Lung (tissue), 12 donors: ENCODE measurements around the gene PLEKHG4B. TPM values are rescaled to one million over a fixed set of nuclear protein-coding genes. Genes with fewer than 3 reads are reported as not detected.

Source experiments
- ATAC-seq: fragments of 200-7000 bp; cut with Tn5 transposase; one replicate; pipeline ENCODE4 v1.9.1; 2020; ENCODE audit warnings: moderate number of reproducible peaks; ENCODE audit not compliant: insufficient read depth, low FRiP score
- DNase-seq, 3 donors: peaks; one replicate each; pipeline ENCODE4 v3.0.0-alpha.2; 2013 to 2017
- H3K27ac ChIP-seq, 2 donors: one replicate each; pipeline ENCODE4 v1.5.1; 2013; ENCODE audit warnings: mild to moderate bottlenecking in 2 of 2, moderate library complexity in 2 of 2, control low read depth in 1 of 2, inconsistent platforms in 1 of 2, low read depth in 1 of 2, low read length in 1 of 2
- H3K27me3 ChIP-seq, 3 donors: one replicate each; pipeline ENCODE4 v1.5.1; 2013; ENCODE audit warnings: low read length in 2 of 3; ENCODE audit not compliant: control insufficient read depth in 3 of 3, insufficient read depth in 3 of 3
- H3K36me3 ChIP-seq, 4 donors: one replicate each; pipeline ENCODE4 v1.5.1; 2013; ENCODE audit warnings: low read length in 4 of 4, mild to moderate bottlenecking in 1 of 4, moderate library complexity in 1 of 4; ENCODE audit not compliant: control insufficient read depth in 4 of 4, insufficient read depth in 4 of 4
- H3K4me1 ChIP-seq, 5 donors: one replicate each; pipeline ENCODE4 v1.5.1; 2013; ENCODE audit warnings: low read length in 5 of 5, mild to moderate bottlenecking in 2 of 5, moderate library complexity in 1 of 5; ENCODE audit not compliant: control insufficient read depth in 5 of 5, insufficient read depth in 5 of 5
- H3K4me3 ChIP-seq: one replicate; pipeline ENCODE4 v1.5.1; 2013; ENCODE audit warnings: mild to moderate bottlenecking, control low read depth, moderate library complexity
- H3K9ac ChIP-seq, 2 donors: one replicate each; pipeline ENCODE4 v1.5.1; 2013; ENCODE audit warnings: low read length in 2 of 2, control low read depth in 1 of 2; ENCODE audit not compliant: insufficient read depth in 1 of 2
- H3K9me3 ChIP-seq, 4 donors: one replicate each; pipeline ENCODE4 v1.5.1; 2013; ENCODE audit warnings: low read length in 3 of 4, mild to moderate bottlenecking in 1 of 4, moderate library complexity in 1 of 4; ENCODE audit not compliant: control insufficient read depth in 4 of 4, insufficient read depth in 3 of 4
- CTCF ChIP-seq: IDR thresholded peaks from 2 replicates; pipeline ENCODE4 v1.5.1; 2012; ENCODE audit warnings: mild to moderate bottlenecking; ENCODE audit errors: control extremely low read depth, extremely low read depth
- WGBS, 2 donors: extraction: QIAGEN DNeasy Blood & Tissue Kit; methylation state at CpG; one replicate each; pipeline ENCODE4 v1.1.7; 2013; 5-methylcytosine and 5-hydroxymethylcytosine counted together
- polyA plus RNA-seq, 2 donors: library from polyadenylated mRNA; stranded (reverse); fragments of 200-250 nt; gene quantifications; one replicate each; pipeline ENCODE4 v1.2.1, GENCODE V29; 2013
- total RNA-seq, 2 donors: library from RNA; depleted of rRNA in 1 of 2; stranded (reverse); fragments of >200 nt in 1 of 2; gene quantifications; one replicate each; pipeline ENCODE4 v1.2.1, GENCODE V29; 2014 to 2021
- donor health status: control.
- donor health status: control.
- donor health status: Bipolar disorder and iron deficiency.
- donor health status: healthy.
- donor health status: DM: yes; HTN: yes; CAD: no.

Gene PLEKHG4B
- total and polyA plus RNA-seq, 4 donors = 0.24 to 4.7 (median 3.0) TPM

- Histone ChIP-seq H3K9me3 (peaks cover 0 to 2% (median 0%) of the 10 kb centered on the region in 4 donors), H3K4me3 (no peak overlapping the region), H3K27ac (no peak overlapping the region), H3K27me3 (peaks cover 0 to 2% (median 0%) of the 10 kb centered on the region in 3 donors), H3K4me1 (no peaks in the 10 kb centered on the region), H3K9ac (no peak overlapping the region), H3K36me3 (no peaks in the 10 kb centered on the region)
- no peak for ATAC-seq
- 89 to 93% methylated on average over 16 of the region's 16 CpGs for WGBS, 2 donors
- DNase-seq = no peak
- no peak for TF ChIP-seq CTCF
Observed at GRCh38 chr5:73768-74502, 18.0 kb upstream of the PLEKHG4B start.

GRCh38 chr5:74503-75109 lies 17.4 kb upstream of the PLEKHG4B start:
- Histone ChIP-seq H3K4me3 (no peak overlapping the region), H3K27me3 (peaks cover 0 to 2% (median 0%) of the 10 kb centered on the region in 3 donors), H3K36me3 (no peaks in the 10 kb centered on the region), H3K9me3 (peaks cover 0 to 2% (median 0%) of the 10 kb centered on the region in 4 donors), H3K9ac (no peak overlapping the region), H3K4me1 (no peaks in the 10 kb centered on the region), H3K27ac (no peak overlapping the region)
- DNase-seq (no peak), ATAC-seq (no peak)
- 81 to 90% methylated on average over 15 of the region's 15 CpGs for WGBS, 2 donors
- TF ChIP-seq CTCF = no peak

GRCh38 chr5:75331-76320 lies 16.3 kb upstream of the PLEKHG4B start:
- ATAC-seq (no peak), DNase-seq (no peak)
- Histone ChIP-seq H3K9me3 (peaks cover 0 to 2% (median 0%) of the 10 kb centered on the region in 4 donors), H3K27me3 (peaks cover 0 to 2% (median 0%) of the 10 kb centered on the region in 3 donors), H3K36me3 (no peaks in the 10 kb centered on the region), H3K4me1 (no peaks in the 10 kb centered on the region), H3K27ac (no peak overlapping the region), H3K4me3 (no peak overlapping the region), H3K9ac (no peak overlapping the region)
- WGBS, 2 donors = 55 to 75% methylated on average over 31 of the region's 31 CpGs
- no peak for TF ChIP-seq CTCF
